Spleen (tissue), 7 donors: ENCODE measurements around the gene AGFG2.

Experiments
- POLR2A ChIP-seq, 3 donors: fragments of 450-650 bp; IDR thresholded peaks; one replicate each; pipeline ENCODE4 v1.5.1; 2017; ENCODE audit warnings: antibody characterized with exemption in 3 of 3, mild to moderate bottlenecking in 1 of 3
- POLR2AphosphoS5 ChIP-seq, 3 donors: sonication (generic); formaldehyde crosslinking; IDR thresholded peaks; one replicate each; pipeline ENCODE4 v1.5.1; 2017; ENCODE audit warnings: antibody characterized with exemption in 3 of 3
- TF ChIP-seq, protein P1 (sequence below), 11 experiments: fragments of 200-600 bp in 7 of 11; fragments of 450-650 bp in 4 of 11; sonication (generic) in 4 of 11; IDR thresholded peaks in 8 of 11; conservative IDR thresholded peaks in 3 of 11; 1 replicate in 7 of 11; 2 replicates in 4 of 11; pipeline versions ENCODE4 v1.4.0 to v1.8.0; 2016 to 2021; ENCODE audit warnings: antibody characterized with exemption in 11 of 11, inconsistent platforms in 4 of 11, mild to moderate bottlenecking in 1 of 11
- donor health status: DM: no; HTN: no; CAD: no; lungs with moderate emphysema.
- donor health status: DM: no; HTN: no; CAD: no.
- donor health status: DM: no; HTN: no; CAD: no.

DNA sequence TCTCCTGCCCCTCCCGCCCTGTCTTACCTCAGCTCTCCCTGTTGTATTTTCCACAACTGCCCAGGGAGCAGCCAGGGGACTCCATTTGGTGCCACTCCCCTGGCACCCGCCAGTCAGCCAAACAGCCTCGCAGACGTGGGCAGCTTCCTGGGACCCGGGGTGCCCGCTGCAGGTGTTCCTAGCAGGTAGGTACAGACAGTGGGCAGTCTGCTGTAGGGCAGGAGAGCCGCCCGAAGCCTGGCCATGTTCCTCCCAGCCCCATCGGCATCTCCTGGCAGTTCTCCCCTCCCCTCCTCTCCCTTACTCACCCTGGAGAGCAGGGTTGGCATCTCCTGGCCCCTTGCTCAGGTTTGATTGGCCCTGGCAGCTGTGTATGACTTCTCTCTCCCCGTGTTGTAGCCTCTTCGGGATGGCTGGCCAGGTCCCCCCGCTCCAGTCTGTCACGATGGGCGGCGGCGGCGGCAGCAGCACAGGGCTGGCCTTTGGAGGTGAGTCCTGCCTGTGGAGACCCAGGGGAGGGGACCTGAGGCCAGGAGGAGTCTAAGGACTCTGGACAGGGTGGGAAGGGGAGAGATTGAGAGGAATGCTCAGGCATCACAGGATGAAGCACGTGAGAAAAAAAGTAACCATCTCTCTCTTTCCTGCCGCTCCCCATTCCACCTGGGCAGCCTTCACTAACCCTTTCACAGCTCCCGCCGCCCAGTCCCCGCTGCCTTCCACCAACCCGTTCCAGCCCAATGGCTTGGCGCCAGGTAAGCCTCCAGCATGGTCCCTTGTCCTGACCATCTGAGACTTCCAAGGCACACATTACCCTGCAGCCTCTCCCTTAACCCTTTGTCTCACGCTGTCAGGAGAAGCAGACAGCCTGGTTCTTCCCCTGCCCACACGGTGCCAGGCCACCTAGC is 23.4 kb downstream of the AGFG2 start:
- TF ChIP-seq, protein P1, sequence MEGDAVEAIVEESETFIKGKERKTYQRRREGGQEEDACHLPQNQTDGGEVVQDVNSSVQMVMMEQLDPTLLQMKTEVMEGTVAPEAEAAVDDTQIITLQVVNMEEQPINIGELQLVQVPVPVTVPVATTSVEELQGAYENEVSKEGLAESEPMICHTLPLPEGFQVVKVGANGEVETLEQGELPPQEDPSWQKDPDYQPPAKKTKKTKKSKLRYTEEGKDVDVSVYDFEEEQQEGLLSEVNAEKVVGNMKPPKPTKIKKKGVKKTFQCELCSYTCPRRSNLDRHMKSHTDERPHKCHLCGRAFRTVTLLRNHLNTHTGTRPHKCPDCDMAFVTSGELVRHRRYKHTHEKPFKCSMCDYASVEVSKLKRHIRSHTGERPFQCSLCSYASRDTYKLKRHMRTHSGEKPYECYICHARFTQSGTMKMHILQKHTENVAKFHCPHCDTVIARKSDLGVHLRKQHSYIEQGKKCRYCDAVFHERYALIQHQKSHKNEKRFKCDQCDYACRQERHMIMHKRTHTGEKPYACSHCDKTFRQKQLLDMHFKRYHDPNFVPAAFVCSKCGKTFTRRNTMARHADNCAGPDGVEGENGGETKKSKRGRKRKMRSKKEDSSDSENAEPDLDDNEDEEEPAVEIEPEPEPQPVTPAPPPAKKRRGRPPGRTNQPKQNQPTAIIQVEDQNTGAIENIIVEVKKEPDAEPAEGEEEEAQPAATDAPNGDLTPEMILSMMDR (IDR thresholded peaks at IDR 0.05 in 8 of 11, conservative IDR thresholded peaks at IDR 0.05 in 3 of 11), result no peak
- TF ChIP-seq POLR2A (IDR thresholded peaks at IDR 0.05) (no peak), POLR2AphosphoS5 (IDR thresholded peaks at IDR 0.05) (peak in 2 of 3 donors; percentile 7 to 42)
